Uterus (tissue), 2 donors: ENCODE measurements around the gene CMTM7.

Experiments
- POLR2A ChIP-seq, 2 donors: fragments of 450-650 bp; IDR thresholded peaks; one replicate each; pipeline ENCODE4 v1.6.1; 2016; ENCODE audit warnings: antibody characterized with exemption in 2 of 2, mild to moderate bottlenecking in 1 of 2, moderate library complexity in 1 of 2
- TF ChIP-seq, protein P1 (sequence below), 4 experiments: fragments of 200-600 bp in 2 of 4; fragments of 450-650 bp in 2 of 4; sonication (generic) in 2 of 4; IDR thresholded peaks; one replicate each; pipeline ENCODE4 v1.5.1; 2016 to 2019; ENCODE audit warnings: antibody characterized with exemption in 4 of 4, mild to moderate bottlenecking in 2 of 4, moderate library complexity in 1 of 4

GRCh38 chr3:32367442-32367841, 24.2 kb upstream of the CMTM7 start:
- TF ChIP-seq, protein P1, sequence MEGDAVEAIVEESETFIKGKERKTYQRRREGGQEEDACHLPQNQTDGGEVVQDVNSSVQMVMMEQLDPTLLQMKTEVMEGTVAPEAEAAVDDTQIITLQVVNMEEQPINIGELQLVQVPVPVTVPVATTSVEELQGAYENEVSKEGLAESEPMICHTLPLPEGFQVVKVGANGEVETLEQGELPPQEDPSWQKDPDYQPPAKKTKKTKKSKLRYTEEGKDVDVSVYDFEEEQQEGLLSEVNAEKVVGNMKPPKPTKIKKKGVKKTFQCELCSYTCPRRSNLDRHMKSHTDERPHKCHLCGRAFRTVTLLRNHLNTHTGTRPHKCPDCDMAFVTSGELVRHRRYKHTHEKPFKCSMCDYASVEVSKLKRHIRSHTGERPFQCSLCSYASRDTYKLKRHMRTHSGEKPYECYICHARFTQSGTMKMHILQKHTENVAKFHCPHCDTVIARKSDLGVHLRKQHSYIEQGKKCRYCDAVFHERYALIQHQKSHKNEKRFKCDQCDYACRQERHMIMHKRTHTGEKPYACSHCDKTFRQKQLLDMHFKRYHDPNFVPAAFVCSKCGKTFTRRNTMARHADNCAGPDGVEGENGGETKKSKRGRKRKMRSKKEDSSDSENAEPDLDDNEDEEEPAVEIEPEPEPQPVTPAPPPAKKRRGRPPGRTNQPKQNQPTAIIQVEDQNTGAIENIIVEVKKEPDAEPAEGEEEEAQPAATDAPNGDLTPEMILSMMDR (IDR thresholded peaks at IDR 0.05): no peak
- TF ChIP-seq POLR2A (IDR thresholded peaks at IDR 0.05): no peak
